GM12892 (cell line): Measurements from ENCODE around the gene PTPN14.

Experiments
- POLR2A ChIP-seq: IDR thresholded peaks from 2 replicates; pipeline ENCODE4 v1.6.1; 2011; ENCODE audit warnings: low read depth, low read length, control low read depth
- POLR2AphosphoS5 ChIP-seq: IDR thresholded peaks from 2 replicates; pipeline ENCODE4 v1.6.1; 2011; ENCODE audit warnings: low read depth, low read length, control low read depth

DNA sequence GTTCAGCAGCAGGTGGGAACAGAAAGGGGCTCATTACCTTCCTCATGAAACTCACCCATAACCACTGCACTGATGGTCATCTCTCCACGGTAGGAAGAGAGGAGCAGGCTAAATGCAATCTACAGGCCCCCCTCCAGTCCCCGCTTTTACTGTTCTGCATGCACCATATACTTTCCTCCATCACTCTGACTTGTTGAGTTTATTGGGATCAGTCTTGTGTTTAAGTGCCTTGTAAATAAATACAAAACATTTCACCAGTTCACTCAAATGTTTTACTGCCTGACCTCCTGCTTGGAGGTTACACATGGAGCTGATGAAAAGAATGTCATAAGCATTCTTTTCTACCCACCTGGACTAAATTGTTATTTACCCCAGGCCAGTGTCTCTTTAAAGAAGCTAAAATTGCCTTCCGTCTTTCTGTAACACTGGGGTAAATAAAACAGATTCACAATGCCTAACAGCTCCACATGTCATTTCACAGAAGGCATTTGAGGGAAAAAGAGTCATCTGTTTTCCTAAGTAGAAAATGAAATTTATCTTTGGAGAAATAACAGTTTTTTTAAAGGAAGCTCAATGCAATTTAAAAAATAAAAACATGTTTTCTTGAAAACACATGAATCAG, 30.7 kb downstream of the PTPN14 start:
- no peak for TF ChIP-seq POLR2AphosphoS5
- no peak for TF ChIP-seq POLR2A
